MM.1S (cell line): ENCODE results near the gene EFCAB12.

Source experiments
- DNase-seq: peaks from one replicate; pipeline ENCODE4 v3.0.0-alpha.2; 2015
- H2AFZ ChIP-seq: fragments of 300-600 bp; sonication (generic); 2 replicates; pipeline ENCODE4 v1.6.0; 2016; ENCODE audit warnings: antibody characterized with exemption, low read length
- H3F3A ChIP-seq: fragments of 300-600 bp; sonication (generic); 2 replicates; pipeline ENCODE4 v1.6.1; 2016; ENCODE audit warnings: mild to moderate bottlenecking, antibody characterized with exemption, low read length, moderate library complexity, mixed read lengths; ENCODE audit not compliant: insufficient read depth
- H3K27ac ChIP-seq: fragments of 300-600 bp; sonication (generic); 2 replicates; pipeline ENCODE4 v1.5.1; 2016; ENCODE audit warnings: mild to moderate bottlenecking, low read length
- H3K27me3 ChIP-seq: fragments of 300-600 bp; sonication (generic); replicated peaks from 2 replicates; pipeline ENCODE4 v1.6.0; 2016; ENCODE audit warnings: low read length; ENCODE audit not compliant: insufficient read depth
- H3K36me3 ChIP-seq: fragments of 300-600 bp; sonication (generic); replicated peaks from 2 replicates; pipeline ENCODE4 v1.6.1; 2016; ENCODE audit warnings: mild to moderate bottlenecking, low read length, mixed read lengths; ENCODE audit not compliant: insufficient read depth
- H3K4me1 ChIP-seq: fragments of 300-600 bp; sonication (generic); 2 replicates; pipeline ENCODE4 v1.6.1; 2016; ENCODE audit warnings: low read length, mixed read lengths
- H3K4me2 ChIP-seq: fragments of 300-600 bp; sonication (generic); 2 replicates; pipeline ENCODE4 v1.6.0; 2016; ENCODE audit warnings: low read depth, low read length
- H3K4me3 ChIP-seq: fragments of 300-600 bp; sonication (generic); 2 replicates; pipeline ENCODE4 v1.5.1; 2016; ENCODE audit warnings: low read length, mixed read lengths
- H3K79me2 ChIP-seq: fragments of 300-600 bp; sonication (generic); 2 replicates; pipeline ENCODE4 v1.6.1; 2016; ENCODE audit warnings: mixed run types, low read length, mixed read lengths
- H3K9ac ChIP-seq: fragments of 300-600 bp; sonication (generic); 2 replicates; pipeline ENCODE4 v1.6.1; 2016; ENCODE audit warnings: low read length, mixed read lengths
- H3K9me2 ChIP-seq: fragments of 300-600 bp; sonication (generic); replicated peaks from 2 replicates; pipeline ENCODE4 v1.6.1; 2016; ENCODE audit warnings: mild to moderate bottlenecking, low read length, mixed read lengths; ENCODE audit not compliant: insufficient read depth
- H3K9me3 ChIP-seq: fragments of 300-600 bp; sonication (generic); replicated peaks from 2 replicates; pipeline ENCODE4 v1.6.1; 2016; ENCODE audit warnings: mild to moderate bottlenecking, low read length, mixed read lengths; ENCODE audit not compliant: insufficient read depth
- H4K20me1 ChIP-seq: fragments of 300-600 bp; sonication (generic); 2 replicates; pipeline ENCODE4 v1.6.1; 2016; ENCODE audit warnings: mild to moderate bottlenecking, low read length, moderate library complexity, mixed read lengths; ENCODE audit not compliant: insufficient read depth
- EZH2 ChIP-seq: fragments of 300-600 bp; sonication (generic); optimal IDR thresholded peaks from 2 replicates; pipeline ENCODE3; 2017; ENCODE audit warnings: low read depth, mild to moderate bottlenecking, antibody characterized with exemption, low read length, mixed read lengths
- EZH2phosphoT487 ChIP-seq: fragments of 300-600 bp; sonication (generic); IDR thresholded peaks from 2 replicates; pipeline ENCODE4 v1.6.1; 2018; ENCODE audit warnings: antibody characterized with exemption, low read length
- TF ChIP-seq, protein P1 (sequence below): fragments of 300-600 bp; sonication (generic); IDR thresholded peaks from 2 replicates; pipeline ENCODE4 v1.5.1; 2016; ENCODE audit warnings: antibody characterized with exemption, low read length, mixed read lengths

Gene EFCAB12

DNA sequence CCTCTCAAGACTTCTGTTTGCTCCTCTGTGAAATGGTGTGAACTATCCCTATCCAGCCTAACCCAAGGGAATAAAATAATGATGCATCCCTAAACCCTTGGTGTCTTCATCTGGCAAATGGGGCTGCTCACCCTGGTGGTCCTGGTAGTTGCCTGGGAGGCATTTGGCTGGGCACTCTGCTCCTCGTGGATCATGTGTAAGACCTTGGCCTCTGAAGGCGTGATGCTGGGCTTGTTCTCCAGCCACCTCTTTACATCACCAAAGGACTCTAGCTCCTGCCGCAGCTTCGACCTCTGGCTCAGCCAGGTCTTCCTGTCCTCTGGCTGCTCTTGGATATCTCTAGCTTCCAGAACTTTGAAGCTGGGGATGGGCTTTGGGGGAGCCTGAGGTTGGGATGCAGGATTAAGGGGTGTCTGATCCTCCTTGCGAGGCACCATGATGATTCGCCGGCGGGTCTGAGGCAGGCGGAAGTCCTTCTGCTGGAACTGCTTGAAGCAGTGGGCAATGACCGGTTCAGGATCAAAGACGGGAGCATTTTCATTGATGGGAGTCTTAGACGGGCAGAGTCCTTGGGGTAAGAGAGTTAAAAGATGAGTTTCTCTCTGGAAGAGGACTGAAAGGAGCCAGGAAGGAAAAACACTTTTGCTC is 7.1 kb downstream of the EFCAB12 start:
- TF ChIP-seq, protein P1, sequence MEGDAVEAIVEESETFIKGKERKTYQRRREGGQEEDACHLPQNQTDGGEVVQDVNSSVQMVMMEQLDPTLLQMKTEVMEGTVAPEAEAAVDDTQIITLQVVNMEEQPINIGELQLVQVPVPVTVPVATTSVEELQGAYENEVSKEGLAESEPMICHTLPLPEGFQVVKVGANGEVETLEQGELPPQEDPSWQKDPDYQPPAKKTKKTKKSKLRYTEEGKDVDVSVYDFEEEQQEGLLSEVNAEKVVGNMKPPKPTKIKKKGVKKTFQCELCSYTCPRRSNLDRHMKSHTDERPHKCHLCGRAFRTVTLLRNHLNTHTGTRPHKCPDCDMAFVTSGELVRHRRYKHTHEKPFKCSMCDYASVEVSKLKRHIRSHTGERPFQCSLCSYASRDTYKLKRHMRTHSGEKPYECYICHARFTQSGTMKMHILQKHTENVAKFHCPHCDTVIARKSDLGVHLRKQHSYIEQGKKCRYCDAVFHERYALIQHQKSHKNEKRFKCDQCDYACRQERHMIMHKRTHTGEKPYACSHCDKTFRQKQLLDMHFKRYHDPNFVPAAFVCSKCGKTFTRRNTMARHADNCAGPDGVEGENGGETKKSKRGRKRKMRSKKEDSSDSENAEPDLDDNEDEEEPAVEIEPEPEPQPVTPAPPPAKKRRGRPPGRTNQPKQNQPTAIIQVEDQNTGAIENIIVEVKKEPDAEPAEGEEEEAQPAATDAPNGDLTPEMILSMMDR: no peak
- TF ChIP-seq EZH2: no peak
- no peaks in the 10 kb centered on the region for H3K9me3 ChIP-seq
- no peak overlapping the region for H3K4me2 ChIP-seq
- no peak for DNase-seq
- H4K20me1 ChIP-seq: no peaks in the 10 kb centered on the region
- no peak overlapping the region for H2AFZ ChIP-seq
- H3K27ac ChIP-seq: no peak overlapping the region
- H3F3A ChIP-seq: no peaks in the 10 kb centered on the region
- H3K27me3 ChIP-seq: no peaks in the 10 kb centered on the region
- H3K36me3 ChIP-seq: no peaks in the 10 kb centered on the region
- no peak overlapping the region for H3K4me3 ChIP-seq
- no peak overlapping the region for H3K9ac ChIP-seq
- H3K4me1 ChIP-seq: no peaks in the 10 kb centered on the region
- H3K79me2 ChIP-seq: no peaks in the 10 kb centered on the region
- H3K9me2 ChIP-seq: no peaks in the 10 kb centered on the region

DNA sequence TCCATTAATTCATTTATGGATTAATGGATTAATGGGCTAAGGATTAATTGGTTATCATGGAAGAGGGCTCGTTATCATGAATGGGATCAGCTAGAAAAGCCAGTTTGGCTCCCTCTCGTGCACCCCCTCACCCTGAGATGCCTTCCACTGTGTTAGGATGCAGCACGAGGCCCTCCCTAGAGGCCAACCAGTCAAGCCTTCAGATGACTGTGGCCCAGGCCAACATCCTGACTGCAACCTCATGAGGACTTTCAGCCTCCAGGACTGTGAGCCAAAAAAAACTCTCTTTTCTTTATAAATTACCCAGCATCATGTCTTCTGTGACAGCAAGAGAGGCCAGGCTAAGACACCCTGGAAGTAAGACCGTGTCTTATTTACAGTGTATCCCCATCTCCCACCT is 9.0 kb downstream of the EFCAB12 start:
- no peaks in the 10 kb centered on the region for H3K36me3 ChIP-seq
- H3K4me3 ChIP-seq: no peak overlapping the region
- H3K9me2 ChIP-seq: no peaks in the 10 kb centered on the region
- H4K20me1 ChIP-seq: no peaks in the 10 kb centered on the region
- H3K4me1 ChIP-seq: no peaks in the 10 kb centered on the region
- H3K4me2 ChIP-seq: no peak overlapping the region
- TF ChIP-seq EZH2phosphoT487 (no peak), EZH2 (no peak)
- TF ChIP-seq, protein P1: no peak
- no peaks in the 10 kb centered on the region for H3K9me3 ChIP-seq
- H3K27me3 ChIP-seq: no peaks in the 10 kb centered on the region
- no peak overlapping the region for H2AFZ ChIP-seq
- H3K27ac ChIP-seq: no peak overlapping the region
- no peak for DNase-seq
- H3K9ac ChIP-seq: no peak overlapping the region
- no peaks in the 10 kb centered on the region for H3K79me2 ChIP-seq
- H3F3A ChIP-seq: no peaks in the 10 kb centered on the region

DNA sequence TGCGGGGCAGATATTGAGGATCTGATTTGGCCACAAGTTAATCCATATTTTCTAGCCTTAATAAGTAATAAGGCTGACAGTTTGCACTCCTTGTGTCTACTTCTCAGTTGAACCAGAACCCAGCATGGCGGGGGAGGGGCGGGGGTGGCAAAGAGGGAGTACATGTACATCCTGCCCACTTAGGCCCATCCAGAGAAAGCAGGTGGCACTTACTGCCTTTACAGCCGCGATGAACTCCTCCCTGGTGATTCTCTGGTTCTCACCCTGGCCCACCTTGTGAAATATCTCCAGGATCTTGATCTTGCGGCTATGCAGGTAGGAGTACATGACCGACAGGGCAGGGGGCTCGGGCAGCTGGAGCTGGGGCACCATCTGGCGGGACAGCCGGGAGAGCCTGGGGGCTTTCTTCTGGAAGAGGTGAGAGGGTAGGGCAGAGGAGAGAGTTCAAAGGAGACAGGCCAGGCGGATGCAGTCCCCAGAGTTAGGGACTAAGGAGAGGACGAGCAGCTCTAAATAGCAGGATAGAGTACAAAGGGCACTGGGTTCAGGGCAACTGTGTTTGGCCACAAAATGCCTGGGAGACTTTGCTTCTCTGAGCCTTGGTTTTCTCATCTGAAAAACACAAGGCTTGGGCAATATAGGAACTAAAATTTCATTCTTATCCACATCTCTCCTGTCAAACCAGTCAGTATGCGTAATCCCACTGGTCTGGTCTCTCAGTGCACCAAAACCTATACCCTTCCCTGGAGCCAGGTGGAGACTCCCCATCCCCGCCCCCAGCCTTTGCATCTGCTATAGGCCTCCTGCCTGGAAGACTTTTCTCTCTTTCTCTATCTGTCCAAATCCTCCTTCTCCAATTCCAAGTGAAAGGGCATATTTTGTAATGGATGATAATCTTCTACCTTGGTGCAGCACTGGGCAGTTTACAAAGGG is 10.1 kb downstream of the EFCAB12 start:
- H3K4me1 ChIP-seq: no peaks in the 10 kb centered on the region
- no peaks in the 10 kb centered on the region for H3K9me2 ChIP-seq
- H3K9ac ChIP-seq: no peak overlapping the region
- no peaks in the 10 kb centered on the region for H3K9me3 ChIP-seq
- H3K36me3 ChIP-seq: no peaks in the 10 kb centered on the region
- DNase-seq: no peak
- no peak overlapping the region for H3K27ac ChIP-seq
- H4K20me1 ChIP-seq: no peaks in the 10 kb centered on the region
- no peak overlapping the region for H3K4me3 ChIP-seq
- H3K4me2 ChIP-seq: no peak overlapping the region
- H3K27me3 ChIP-seq: no peaks in the 10 kb centered on the region
- H3K79me2 ChIP-seq: no peaks in the 10 kb centered on the region
- H3F3A ChIP-seq: no peaks in the 10 kb centered on the region
- no peak overlapping the region for H2AFZ ChIP-seq
- no peak for TF ChIP-seq EZH2phosphoT487
- TF ChIP-seq EZH2: no peak
- TF ChIP-seq, protein P1: no peak
